Measurements from ENCODE around the gene PCDHGA1.

GRCh38 chr5:141493500-141494422 is 163.4 kb downstream of the PCDHGA1 start:
- TF ChIP-seq CTCF (IDR thresholded peaks at IDR 0.05) (no peak), POLR2A (IDR thresholded peaks at IDR 0.05) (no peak)

Data from body of pancreas (tissue), 4 donors.